IMR-90 (cell line): ENCODE measurements around the gene TENM3. TPM values are rescaled to one million over a fixed set of nuclear protein-coding genes. Genes with fewer than 3 reads are reported as not detected.

Source experiments
- ATAC-seq: fragments of 200-7000 bp; cut with Tn5 transposase; 2 replicates; pipeline ENCODE4 v1.9.1; 2020; ENCODE audit warnings: low read depth, mild to moderate bottlenecking, moderate library complexity
- BruUV-seq: library from RNA; stranded (reverse); fragments of 400-500 nt; replicated peaks from 2 replicates; lab custom pipeline; 2021; lab: Mats Ljungman, UMichigan
- CTCF ChIA-PET: fragments of 300-600 bp; formaldehyde crosslinking; extraction: SDS; loops from one replicate; lab custom pipeline; 2021; ENCODE audit warnings: antibody characterized with exemption; lab: Yijun Ruan, JAX
- POLR2A ChIA-PET: fragments of 300-600 bp; sonication (Branson Sonifier 250); formaldehyde crosslinking; loops from one replicate; lab custom pipeline; 2022; ENCODE audit warnings: antibody characterized with exemption; ENCODE audit not compliant: unreplicated experiment; lab: Charles Lee
- DNase-seq: peaks from one replicate; pipeline ENCODE4 v3.0.0; 2013
- H2AFZ ChIP-seq: replicated peaks from 2 replicates; pipeline ENCODE3; 2013; ENCODE audit warnings: low read length, mild to moderate bottlenecking; ENCODE audit not compliant: poor library complexity
- H2AK5ac ChIP-seq: 2 replicates; pipeline ENCODE4 v1.6.1; 2013; ENCODE audit warnings: low read depth, low read length, inconsistent platforms
- H2AK9ac ChIP-seq: replicated peaks from 2 replicates; pipeline ENCODE3; 2013; ENCODE audit warnings: mild to moderate bottlenecking, low read depth, low read length, moderate library complexity; ENCODE audit not compliant: poor library complexity
- H2BK120ac ChIP-seq: 2 replicates; pipeline ENCODE4 v1.6.1; 2013; ENCODE audit warnings: low read depth, low read length, inconsistent platforms
- H2BK15ac ChIP-seq: 3 replicates; pipeline ENCODE4 v1.6.1; 2013; ENCODE audit warnings: low read depth, low read length, inconsistent platforms
- H2BK20ac ChIP-seq: 2 replicates; pipeline ENCODE4 v1.6.1; 2013; ENCODE audit warnings: low read depth, mild to moderate bottlenecking, inconsistent platforms, low read length, moderate library complexity
- H2BK5ac ChIP-seq: 2 replicates; pipeline ENCODE4 v1.6.1; 2013; ENCODE audit warnings: mild to moderate bottlenecking, low read depth, low read length, inconsistent platforms; ENCODE audit not compliant: poor library complexity, severe bottlenecking
- H3K14ac ChIP-seq: replicated peaks from 2 replicates; pipeline ENCODE4 v1.6.1; 2013; ENCODE audit warnings: low read depth, low read length, inconsistent platforms
- H3K18ac ChIP-seq: 2 replicates; pipeline ENCODE4 v1.6.1; 2013; ENCODE audit warnings: low read depth, low read length, control low read depth
- H3K23ac ChIP-seq: 2 replicates; pipeline ENCODE4 v1.6.1; 2013; ENCODE audit warnings: low read depth, low read length, inconsistent platforms
- H3K27ac ChIP-seq: 2 replicates; pipeline ENCODE4 v1.5.1; 2013; ENCODE audit warnings: mild to moderate bottlenecking, control low read depth, low read length; ENCODE audit not compliant: insufficient read depth
- H3K27me3 ChIP-seq: 2 replicates; pipeline ENCODE4 v1.6.1; 2013; ENCODE audit warnings: low read length; ENCODE audit not compliant: control insufficient read depth, insufficient read depth
- H3K36me3 ChIP-seq: 2 replicates; pipeline ENCODE4 v1.6.1; 2013; ENCODE audit warnings: low read length, mixed read lengths; ENCODE audit not compliant: control insufficient read depth, insufficient read depth
- H3K4ac ChIP-seq: 2 replicates; pipeline ENCODE4 v1.6.1; 2013; ENCODE audit warnings: low read depth, low read length, inconsistent platforms
- H3K4me1 ChIP-seq: 2 replicates; pipeline ENCODE4 v1.6.1; 2013; ENCODE audit warnings: low read length, mixed read lengths; ENCODE audit not compliant: control insufficient read depth, insufficient read depth
- H3K4me2 ChIP-seq: 2 replicates; pipeline ENCODE4 v1.6.1; 2013; ENCODE audit warnings: low read depth, mild to moderate bottlenecking, control low read depth, low read length, moderate library complexity
- H3K4me3 ChIP-seq: 2 replicates; pipeline ENCODE4 v1.5.1; 2013; ENCODE audit warnings: low read depth, mild to moderate bottlenecking, control low read depth, low read length, moderate library complexity; ENCODE audit not compliant: insufficient read depth
- H3K56ac ChIP-seq: 2 replicates; pipeline ENCODE4 v1.6.1; 2013; ENCODE audit warnings: low read length, inconsistent platforms; ENCODE audit not compliant: insufficient read depth; ENCODE audit errors: extremely low read depth
- H3K79me1 ChIP-seq, 2 experiments: 2 replicates each; pipeline ENCODE4 v1.6.1; 2013; ENCODE audit warnings: low read length in 2 of 2, inconsistent platforms in 1 of 2, low read depth in 1 of 2
- H3K9ac ChIP-seq: 2 replicates; pipeline ENCODE4 v1.6.1; 2013; ENCODE audit warnings: low read depth, low read length, control low read depth
- H3K9me1 ChIP-seq: 2 replicates; pipeline ENCODE4 v1.6.1; 2013; ENCODE audit warnings: low read length, inconsistent platforms; ENCODE audit not compliant: insufficient read depth
- H3K9me3 ChIP-seq: 2 replicates; pipeline ENCODE4 v1.6.1; 2013; ENCODE audit warnings: low read length; ENCODE audit not compliant: control insufficient read depth, insufficient read depth
- H4K20me1 ChIP-seq: 2 replicates; pipeline ENCODE4 v1.6.1; 2013; ENCODE audit warnings: low read length, inconsistent platforms; ENCODE audit not compliant: insufficient read depth
- H4K5ac ChIP-seq: 2 replicates; pipeline ENCODE4 v1.6.1; 2013; ENCODE audit warnings: mild to moderate bottlenecking, low read depth, low read length, control low read depth
- H4K8ac ChIP-seq, 2 experiments: 2 replicates each; pipeline ENCODE4 v1.6.1; 2013; ENCODE audit warnings: low read depth in 2 of 2, low read length in 2 of 2, control low read depth in 1 of 2, inconsistent platforms in 1 of 2
- H4K91ac ChIP-seq: 2 replicates; pipeline ENCODE4 v1.6.1; 2013; ENCODE audit warnings: low read depth, low read length, inconsistent platforms; ENCODE audit not compliant: insufficient read depth
- CEBPB ChIP-seq: IDR thresholded peaks from 2 replicates; pipeline ENCODE4 v1.6.1; 2012; ENCODE audit warnings: low read depth, low read length, improper control_type of control experiment
- CHD1 ChIP-seq: IDR thresholded peaks from 2 replicates; pipeline ENCODE4 v1.6.1; 2012; ENCODE audit warnings: low read depth, low read length, improper control_type of control experiment
- CTCF ChIP-seq: conservative IDR thresholded peaks from 2 replicates; pipeline ENCODE4 v1.5.1; 2012; ENCODE audit warnings: mild to moderate bottlenecking, low read depth, low read length, improper control_type of control experiment
- ELK1 ChIP-seq: fragments of 150-350 bp; IDR thresholded peaks from 2 replicates; pipeline ENCODE4 v1.6.1; 2016; ENCODE audit warnings: low read depth, mild to moderate bottlenecking, low read length, moderate library complexity, borderline replicate concordance
- FOS ChIP-seq: fragments of 150-350 bp; IDR thresholded peaks from 2 replicates; pipeline ENCODE4 v1.6.1; 2016; ENCODE audit warnings: low read depth, low read length
- MAZ ChIP-seq: IDR thresholded peaks from 2 replicates; pipeline ENCODE4 v1.6.1; 2012; ENCODE audit warnings: low read depth, mild to moderate bottlenecking, low read length, improper control_type of control experiment, moderate library complexity, borderline replicate concordance
- MXI1 ChIP-seq: IDR thresholded peaks from 2 replicates; pipeline ENCODE4 v1.6.1; 2012; ENCODE audit warnings: low read depth, mild to moderate bottlenecking, low read length, moderate library complexity, borderline replicate concordance
- NFE2L2 ChIP-seq: fragments of 150-350 bp; IDR thresholded peaks from 2 replicates; pipeline ENCODE4 v1.6.1; 2016; ENCODE audit warnings: low read depth, mild to moderate bottlenecking, low read length
- RAD21 ChIP-seq: IDR thresholded peaks from 2 replicates; pipeline ENCODE4 v1.6.1; 2012; ENCODE audit warnings: low read length, improper control_type of control experiment
- RCOR1 ChIP-seq: IDR thresholded peaks from 2 replicates; pipeline ENCODE4 v1.6.1; 2012; ENCODE audit warnings: mild to moderate bottlenecking, low read length, improper control_type of control experiment; ENCODE audit not compliant: insufficient replicate concordance
- RFX5 ChIP-seq: IDR thresholded peaks from 2 replicates; pipeline ENCODE4 v1.8.0; 2012; ENCODE audit warnings: low read depth, mild to moderate bottlenecking, low read length, moderate library complexity
- SMC3 ChIP-seq: fragments of 150-350 bp; IDR thresholded peaks from 2 replicates; pipeline ENCODE4 v1.6.1; 2016; ENCODE audit warnings: low read depth, mild to moderate bottlenecking, antibody characterized with exemption, low read length, moderate library complexity
- USF2 ChIP-seq: fragments of 150-350 bp; IDR thresholded peaks from 2 replicates; pipeline ENCODE4 v1.6.1; 2017; ENCODE audit warnings: mild to moderate bottlenecking, antibody characterized with exemption, low read length, low read depth
- WGBS, 2 experiments: methylation state at CpG; one replicate each; pipeline versions ENCODE4 v1.1.5 to v1.1.7; 2013; ENCODE audit warnings: missing lambda C conversion rate in 2 of 2; ENCODE audit not compliant: insufficient read length in 1 of 2; ENCODE audit errors: extremely low coverage in 2 of 2; 5-methylcytosine and 5-hydroxymethylcytosine counted together
- dilution Hi-C: fragments of 300-500 bp; cut with HindIII; formaldehyde crosslinking; loops from one replicate; pipeline ENCODE4 v1.14.3; 2018; ENCODE audit warnings: low sequenced_read_pairs; ENCODE audit not compliant: unreplicated experiment
- in situ Hi-C: fragments of 300-500 bp; cut with MboI; formaldehyde crosslinking; loops from 3 replicates; pipeline ENCODE4 v1.14.3; 2019; ENCODE audit warnings: low sequenced_read_pairs, inconsistent platforms, mixed read lengths
- intact Hi-C: fragments of 100-400 bp; cut with micrococcal nuclease; formaldehyde crosslinking; loops from 2 replicates; pipeline ENCODE4 v1.10.0; 2022
- polyA plus RNA-seq, 3 experiments: library from polyadenylated mRNA; depleted of rRNA; stranded (reverse); fragments of >200 nt; gene quantifications; 2 replicates each; pipeline ENCODE4 v1.2.3, GENCODE V29; 2012; ENCODE audit warnings: low replicate concordance in 1 of 3
- total RNA-seq: library from RNA; depleted of rRNA; stranded (reverse); fragments of >200 nt; gene quantifications from 2 replicates; pipeline ENCODE4 v1.2.3, GENCODE V29; 2012

TENM3 gene
- total and polyA plus RNA-seq, 2 of the 4 experiments (the other 2 are of a cell fraction), result 29.9 to 173 TPM

GRCh38 chr4:182848685-182849084 is 605.5 kb downstream of the TENM3 start:
- Histone ChIP-seq H3K18ac (no peak overlapping the region), H3K4me1 (no peaks in the 10 kb centered on the region), H2BK120ac (no peak overlapping the region), H2AFZ (no peak overlapping the region), H3K36me3 (no peaks in the 10 kb centered on the region), H3K9me3 (peaks cover 8% of the 10 kb centered on the region), H2AK9ac (no peak overlapping the region), H3K23ac (no peak overlapping the region), H3K79me1 (no peaks in the 10 kb centered on the region), H3K9ac (no peak overlapping the region), H3K4ac (no peak overlapping the region), H4K20me1 (no peaks in the 10 kb centered on the region), H4K91ac (no peak overlapping the region), H3K27me3 (peaks cover 13% of the 10 kb centered on the region), H3K56ac (no peak overlapping the region), H2BK20ac (no peak overlapping the region), H3K9me1 (no peaks in the 10 kb centered on the region), H3K4me3 (no peak overlapping the region), H4K5ac (no peak overlapping the region), H2BK15ac (no peak overlapping the region), H3K4me2 (no peak overlapping the region), H2BK5ac (no peak overlapping the region), H3K14ac (no peak overlapping the region), H4K8ac (no peak overlapping the region), H2AK5ac (no peak overlapping the region), H3K27ac (no peak overlapping the region)
- POLR2A ChIA-PET, result no interaction called here
- in situ Hi-C loops (no loop called here), dilution Hi-C loops (no loop called here), intact Hi-C loops (no loop called here)
- TF ChIP-seq MXI1, result no peak
- no peak for TF ChIP-seq MAZ
- TF ChIP-seq ELK1, result no peak
- no peak for TF ChIP-seq SMC3
- no peak for TF ChIP-seq RFX5
- no peak for TF ChIP-seq RAD21
- no peak for TF ChIP-seq NFE2L2
- TF ChIP-seq USF2, result no peak
- TF ChIP-seq CTCF, result no peak
- TF ChIP-seq FOS, result no peak
- no peak for TF ChIP-seq CHD1
- TF ChIP-seq RCOR1, result no peak
- TF ChIP-seq CEBPB, result no peak
- CTCF ChIA-PET, result no interaction called here
- DNase-seq, result no peak
- WGBS, 2 experiments, result no CpG with 5 or more reads among the region's 6 CpGs
- BruUV-seq, result no TSS peak
- no peak for ATAC-seq
